Measurements from ENCODE around the gene DPP10. TPM values are rescaled to one million over a fixed set of nuclear protein-coding genes. Genes with fewer than 3 reads are reported as not detected.

Gene DPP10
- total RNA-seq, 1 donor from 2014 or later, result not detected

DNA sequence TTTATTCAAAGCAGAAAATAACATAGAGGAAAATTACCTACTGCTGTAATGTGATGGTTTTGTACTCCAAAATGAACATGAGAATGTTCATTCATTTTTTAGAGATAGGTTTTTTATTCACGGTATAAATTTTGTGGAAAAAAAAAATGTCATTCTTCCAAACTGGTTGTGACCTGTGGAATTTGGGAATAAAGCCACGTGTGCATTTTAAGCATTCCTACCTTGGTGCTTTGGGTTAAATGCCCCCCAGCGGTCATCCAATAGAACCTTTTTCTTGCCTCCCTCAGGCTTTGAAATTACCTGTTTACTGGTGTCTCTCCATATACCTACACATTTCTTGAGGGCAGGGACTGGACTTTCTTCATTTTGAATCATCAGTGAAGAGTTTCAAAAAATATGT, 740.7 kb downstream of the DPP10 start:
- intact Hi-C loops (cut with DNase I), result no loop called here
- no peak overlapping the region for H3K27ac ChIP-seq
- TF ChIP-seq, protein P1, sequence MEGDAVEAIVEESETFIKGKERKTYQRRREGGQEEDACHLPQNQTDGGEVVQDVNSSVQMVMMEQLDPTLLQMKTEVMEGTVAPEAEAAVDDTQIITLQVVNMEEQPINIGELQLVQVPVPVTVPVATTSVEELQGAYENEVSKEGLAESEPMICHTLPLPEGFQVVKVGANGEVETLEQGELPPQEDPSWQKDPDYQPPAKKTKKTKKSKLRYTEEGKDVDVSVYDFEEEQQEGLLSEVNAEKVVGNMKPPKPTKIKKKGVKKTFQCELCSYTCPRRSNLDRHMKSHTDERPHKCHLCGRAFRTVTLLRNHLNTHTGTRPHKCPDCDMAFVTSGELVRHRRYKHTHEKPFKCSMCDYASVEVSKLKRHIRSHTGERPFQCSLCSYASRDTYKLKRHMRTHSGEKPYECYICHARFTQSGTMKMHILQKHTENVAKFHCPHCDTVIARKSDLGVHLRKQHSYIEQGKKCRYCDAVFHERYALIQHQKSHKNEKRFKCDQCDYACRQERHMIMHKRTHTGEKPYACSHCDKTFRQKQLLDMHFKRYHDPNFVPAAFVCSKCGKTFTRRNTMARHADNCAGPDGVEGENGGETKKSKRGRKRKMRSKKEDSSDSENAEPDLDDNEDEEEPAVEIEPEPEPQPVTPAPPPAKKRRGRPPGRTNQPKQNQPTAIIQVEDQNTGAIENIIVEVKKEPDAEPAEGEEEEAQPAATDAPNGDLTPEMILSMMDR (IDR thresholded peaks at IDR 0.05), result no peak
- H3K4me1 ChIP-seq, result no peaks in the 10 kb centered on the region
- no peak for DNase-seq (ENCODE audit: low spot score in 2 of 2)
- H3K4me3 ChIP-seq, result no peak overlapping the region
- H3K9me3 ChIP-seq, result no peaks in the 10 kb centered on the region
- no peaks in the 10 kb centered on the region for H3K36me3 ChIP-seq
- H3K27me3 ChIP-seq, result no peaks in the 10 kb centered on the region

DNA sequence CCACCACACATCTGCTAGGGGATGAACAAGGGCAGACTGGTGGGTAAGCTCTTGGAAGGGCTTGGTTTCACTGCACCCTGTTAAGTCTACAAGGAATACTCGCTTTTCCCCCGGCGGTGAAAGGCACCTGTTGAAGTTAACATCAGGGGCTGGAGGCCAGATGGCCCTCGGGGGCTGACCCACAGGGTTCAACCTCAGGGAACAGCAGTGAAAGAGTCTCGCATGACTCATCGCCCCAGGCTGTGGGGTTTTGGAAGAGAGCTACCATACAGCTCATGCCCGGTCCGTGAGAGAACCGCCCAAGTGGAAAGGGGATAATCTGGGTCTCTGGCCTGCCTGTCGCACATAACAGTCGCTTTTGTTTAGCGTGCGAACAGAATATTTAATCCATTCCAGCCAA, 748.0 kb downstream of the DPP10 start:
- Histone ChIP-seq H3K36me3 (no peaks in the 10 kb centered on the region), H3K9me3 (no peaks in the 10 kb centered on the region), H3K4me1 (no peaks in the 10 kb centered on the region), H3K27me3 (no peaks in the 10 kb centered on the region), H3K27ac (no peak overlapping the region), H3K4me3 (no peak overlapping the region)
- TF ChIP-seq, protein P1 (IDR thresholded peaks at IDR 0.05), result no peak
- no peak for DNase-seq (ENCODE audit: low spot score in 2 of 2)
- intact Hi-C loops (cut with DNase I), result no loop called here

DNA sequence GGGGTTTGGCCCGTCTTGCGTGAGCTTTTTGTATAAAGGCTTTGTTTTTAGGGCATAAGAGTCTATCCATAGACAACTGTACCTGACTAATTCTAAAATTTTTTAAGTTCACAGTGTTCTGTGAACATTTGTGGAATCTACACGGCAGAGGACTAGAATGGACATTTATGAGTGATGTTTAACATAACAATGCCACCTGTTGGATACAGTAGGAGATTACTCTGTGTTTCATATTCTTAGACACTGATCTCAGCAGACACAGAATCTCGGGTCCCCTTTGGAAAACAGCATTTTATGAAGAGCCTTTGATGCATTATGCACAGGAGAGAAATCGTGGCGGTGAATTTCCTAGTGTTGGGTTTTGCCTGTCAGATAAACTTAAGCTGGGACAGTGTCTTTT, 752.2 kb downstream of the DPP10 start:
- no peak overlapping the region for H3K4me3 ChIP-seq
- TF ChIP-seq, protein P1 (IDR thresholded peaks at IDR 0.05), result no peak
- no peaks in the 10 kb centered on the region for H3K9me3 ChIP-seq
- no peaks in the 10 kb centered on the region for H3K27me3 ChIP-seq
- intact Hi-C loops (cut with DNase I), result no loop called here
- no peak for DNase-seq (ENCODE audit: low spot score in 2 of 2)
- H3K27ac ChIP-seq, result no peak overlapping the region
- no peaks in the 10 kb centered on the region for H3K36me3 ChIP-seq
- H3K4me1 ChIP-seq, result no peaks in the 10 kb centered on the region

DNA sequence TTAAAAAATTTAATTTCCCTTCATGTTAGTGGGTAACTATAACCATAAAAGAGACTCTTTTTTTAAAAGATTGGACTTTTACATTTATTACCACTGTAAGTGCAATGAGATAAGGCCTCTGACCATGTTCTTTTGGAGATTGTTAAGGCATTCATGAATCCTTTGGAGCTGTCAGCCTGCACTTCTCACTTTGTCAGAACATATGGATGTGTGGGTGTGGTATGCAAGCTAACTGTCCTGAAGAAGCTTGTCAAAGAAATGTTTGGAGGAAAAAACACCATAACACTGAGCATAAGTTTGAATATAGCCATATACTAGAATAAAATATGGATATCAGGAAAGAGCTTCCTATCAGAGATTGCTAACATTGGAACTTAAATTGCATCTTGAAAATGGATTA, 754.1 kb downstream of the DPP10 start:
- no peaks in the 10 kb centered on the region for H3K27me3 ChIP-seq
- H3K4me1 ChIP-seq, result no peaks in the 10 kb centered on the region
- DNase-seq (ENCODE audit: low spot score in 2 of 2), result no peak
- no peaks in the 10 kb centered on the region for H3K36me3 ChIP-seq
- intact Hi-C loops (cut with DNase I), result no loop called here
- H3K4me3 ChIP-seq, result no peak overlapping the region
- no peak overlapping the region for H3K27ac ChIP-seq
- TF ChIP-seq, protein P1 (IDR thresholded peaks at IDR 0.05), result no peak
- no peaks in the 10 kb centered on the region for H3K9me3 ChIP-seq

DNA sequence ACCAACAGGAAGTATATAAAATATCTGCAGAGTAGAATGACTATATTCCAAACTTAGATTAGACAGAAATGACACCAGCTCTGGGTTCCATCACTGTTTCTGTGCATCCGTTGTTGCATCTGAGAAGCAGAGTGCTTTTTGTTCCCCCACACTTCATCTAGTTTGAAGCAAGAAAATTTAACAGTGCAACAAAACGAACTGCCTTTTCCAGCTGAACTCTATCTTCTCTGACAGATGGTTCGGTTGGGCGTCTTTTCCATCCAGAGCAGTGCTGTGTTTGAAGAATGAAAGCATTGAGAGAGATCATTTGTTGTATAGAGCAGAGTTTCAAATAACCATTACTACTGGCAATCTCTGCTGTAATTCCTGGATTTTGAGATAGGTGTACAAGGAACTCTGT, 757.5 kb downstream of the DPP10 start:
- intact Hi-C loops (cut with DNase I), result no loop called here

More for the DNA sequence above, 757.5 kb downstream of the DPP10 start:
- no peaks in the 10 kb centered on the region for H3K4me1 ChIP-seq
- no peaks in the 10 kb centered on the region for H3K27me3 ChIP-seq
- H3K9me3 ChIP-seq, result no peaks in the 10 kb centered on the region
- DNase-seq (ENCODE audit: low spot score in 2 of 2), result no peak
- no peak overlapping the region for H3K4me3 ChIP-seq
- TF ChIP-seq, protein P1 (IDR thresholded peaks at IDR 0.05), result no peak
- H3K36me3 ChIP-seq, result no peaks in the 10 kb centered on the region
- H3K27ac ChIP-seq, result no peak overlapping the region

Measured in ascending aorta (tissue), 2 donors.